T-helper 2 cell treated with Interferon-gamma antibody and Interleukin-4, amounts not matched to agents 5 μg/mL and 100 μg/mL, for 36 hours (primary cell): ENCODE results near the gene GPR3.

Source experiments
- DNase-seq: peaks from one replicate; pipeline ENCODE4 v3.0.0; 2021; ENCODE audit warnings: low spot score
- H3K27ac Mint-ChIP-seq: one replicate; pipeline ENCODE4 v1.8.0; 2021; ENCODE audit warnings: mild to moderate bottlenecking, mixed read lengths
- H3K27me3 Mint-ChIP-seq: one replicate; pipeline ENCODE4 v1.8.0; 2021; ENCODE audit warnings: low read depth, mixed read lengths
- H3K36me3 Mint-ChIP-seq: one replicate; pipeline ENCODE4 v1.8.0; 2021; ENCODE audit warnings: low read depth, mixed read lengths
- H3K4me1 Mint-ChIP-seq: one replicate; pipeline ENCODE4 v1.8.0; 2021; ENCODE audit warnings: low read depth, mixed read lengths
- H3K4me3 Mint-ChIP-seq: one replicate; pipeline ENCODE4 v1.8.0; 2022; ENCODE audit warnings: mild to moderate bottlenecking, moderate library complexity, mixed read lengths
- H3K9me3 Mint-ChIP-seq: one replicate; pipeline ENCODE4 v1.8.0; 2021; ENCODE audit warnings: mixed read lengths

Gene GPR3

GRCh38 chr1:27365372-27366112 lies 26.9 kb upstream of the GPR3 start:
- Mint-ChIP-seq H3K4me3 (peak overlapping the region; percentile 94), H3K27ac (peak overlapping the region; percentile 90), H3K36me3 (no peaks in the 10 kb centered on the region), H3K4me1 (peaks cover 28% of the 10 kb centered on the region), H3K9me3 (no peaks in the 10 kb centered on the region), H3K27me3 (no peaks in the 10 kb centered on the region)
- peak; percentile 63 for DNase-seq

GRCh38 chr1:27366113-27366410 lies 26.4 kb upstream of the GPR3 start:
- Mint-ChIP-seq H3K9me3 (no peaks in the 10 kb centered on the region), H3K36me3 (no peaks in the 10 kb centered on the region), H3K27ac (peak overlapping the region; percentile 90), H3K4me3 (peak overlapping the region; percentile 94), H3K27me3 (no peaks in the 10 kb centered on the region), H3K4me1 (peaks cover 28% of the 10 kb centered on the region)
- DNase-seq = peak; percentile 85

- DNase-seq = peak; percentile 57
- H3K4me3 Mint-ChIP-seq = peak within 1 kb of the TSS; percentile 94
- H3K27ac Mint-ChIP-seq = peak within 1 kb of the TSS; percentile 90
- H3K9me3 Mint-ChIP-seq = no peaks in the 10 kb centered on the region
- H3K4me1 Mint-ChIP-seq = peaks cover 28% of the 10 kb centered on the region
- H3K27me3 Mint-ChIP-seq = no peaks in the 10 kb centered on the region
- H3K36me3 Mint-ChIP-seq = no peaks in the 10 kb centered on the region
Observed at GRCh38 chr1:27366411-27367159, 25.8 kb upstream of the GPR3 start, which contains the start of gene MAP3K6. Gene MAP3K6, minus strand, starts transcription at chr1:27366961. Its CDS starts 364 bp downstream, at chr1:27366597.

DNA sequence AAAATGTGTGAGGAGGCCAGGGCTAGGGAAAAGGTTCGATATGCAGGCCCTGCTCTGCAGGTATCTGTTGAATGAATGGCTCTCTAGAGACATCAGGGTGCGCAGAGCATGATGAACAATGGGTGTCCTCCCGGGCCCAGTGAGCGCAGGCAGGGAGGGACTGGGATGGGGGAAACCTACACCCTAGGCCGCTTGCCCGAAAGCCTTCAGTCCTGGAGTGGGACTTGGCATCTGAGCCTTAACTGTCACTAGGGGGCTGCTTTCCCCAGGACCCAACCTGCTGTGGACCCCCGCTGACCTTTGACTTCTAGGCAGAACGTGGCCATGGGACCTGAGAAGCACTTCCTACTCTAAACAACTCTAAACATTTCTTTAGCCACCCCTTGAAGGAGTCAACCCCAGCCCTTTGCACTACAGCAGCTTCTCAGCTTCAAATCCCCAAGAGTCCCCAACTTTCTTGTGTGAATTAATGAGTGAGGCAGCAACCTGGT lies 25.2 kb upstream of the GPR3 start:
- Mint-ChIP-seq H3K27me3 (no peaks in the 10 kb centered on the region), H3K4me1 (peaks cover 28% of the 10 kb centered on the region), H3K9me3 (no peaks in the 10 kb centered on the region), H3K36me3 (no peaks in the 10 kb centered on the region), H3K4me3 (peak overlapping the region; percentile 80), H3K27ac (peak overlapping the region; percentile 78)
- DNase-seq = no peak

- H3K36me3 Mint-ChIP-seq = no peaks in the 10 kb centered on the region
- H3K4me3 Mint-ChIP-seq = no peak overlapping the region
- peaks cover 28% of the 10 kb centered on the region for H3K4me1 Mint-ChIP-seq
- H3K27me3 Mint-ChIP-seq = no peaks in the 10 kb centered on the region
- H3K9me3 Mint-ChIP-seq = no peaks in the 10 kb centered on the region
- no peak for DNase-seq
- H3K27ac Mint-ChIP-seq = no peak overlapping the region
Observed at GRCh38 chr1:27368869-27369582, 23.4 kb upstream of the GPR3 start.

DNA sequence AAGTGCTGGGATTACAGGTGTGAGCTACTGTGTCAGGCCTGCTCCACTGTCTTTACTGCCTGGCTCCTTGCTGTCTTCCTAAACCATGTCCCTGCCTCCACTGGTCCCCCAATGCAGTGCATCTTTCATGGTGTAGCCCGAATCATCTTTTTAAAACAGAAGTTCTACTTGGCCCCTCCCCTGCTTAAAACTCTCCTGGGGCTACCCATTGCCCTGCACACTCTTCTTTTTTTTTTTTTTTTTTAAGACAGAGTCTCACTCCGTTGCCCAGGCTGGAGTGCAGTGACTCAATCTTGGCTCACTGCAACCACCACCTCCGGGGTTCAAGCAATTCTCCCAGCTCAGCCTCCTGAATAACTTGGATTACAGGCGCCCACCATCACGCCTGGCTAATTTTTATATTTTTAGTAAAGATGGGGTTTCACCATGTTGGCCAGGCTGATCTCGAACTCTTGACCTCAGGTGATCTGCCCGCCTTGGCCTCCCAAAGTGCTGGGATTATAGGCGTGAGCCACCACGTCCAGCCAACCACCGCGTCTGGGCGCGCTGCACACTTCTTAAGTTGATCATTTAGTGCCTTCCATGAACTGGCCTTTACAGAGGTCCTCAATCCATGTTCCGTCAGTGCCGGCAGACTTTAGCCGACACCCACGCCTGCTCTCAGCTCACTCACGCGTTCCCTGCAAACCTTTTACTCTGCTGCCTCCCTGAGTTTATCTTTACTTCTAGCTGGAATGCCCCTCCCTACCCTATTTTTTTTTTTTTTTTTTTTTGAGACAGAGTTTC lies 20.2 kb upstream of the GPR3 start:
- no peaks in the 10 kb centered on the region for H3K36me3 Mint-ChIP-seq
- DNase-seq = no peak
- no peak overlapping the region for H3K4me3 Mint-ChIP-seq
- no peaks in the 10 kb centered on the region for H3K9me3 Mint-ChIP-seq
- H3K27ac Mint-ChIP-seq = no peak overlapping the region
- peaks cover 13% of the 10 kb centered on the region for H3K4me1 Mint-ChIP-seq
- H3K27me3 Mint-ChIP-seq = no peaks in the 10 kb centered on the region

DNA sequence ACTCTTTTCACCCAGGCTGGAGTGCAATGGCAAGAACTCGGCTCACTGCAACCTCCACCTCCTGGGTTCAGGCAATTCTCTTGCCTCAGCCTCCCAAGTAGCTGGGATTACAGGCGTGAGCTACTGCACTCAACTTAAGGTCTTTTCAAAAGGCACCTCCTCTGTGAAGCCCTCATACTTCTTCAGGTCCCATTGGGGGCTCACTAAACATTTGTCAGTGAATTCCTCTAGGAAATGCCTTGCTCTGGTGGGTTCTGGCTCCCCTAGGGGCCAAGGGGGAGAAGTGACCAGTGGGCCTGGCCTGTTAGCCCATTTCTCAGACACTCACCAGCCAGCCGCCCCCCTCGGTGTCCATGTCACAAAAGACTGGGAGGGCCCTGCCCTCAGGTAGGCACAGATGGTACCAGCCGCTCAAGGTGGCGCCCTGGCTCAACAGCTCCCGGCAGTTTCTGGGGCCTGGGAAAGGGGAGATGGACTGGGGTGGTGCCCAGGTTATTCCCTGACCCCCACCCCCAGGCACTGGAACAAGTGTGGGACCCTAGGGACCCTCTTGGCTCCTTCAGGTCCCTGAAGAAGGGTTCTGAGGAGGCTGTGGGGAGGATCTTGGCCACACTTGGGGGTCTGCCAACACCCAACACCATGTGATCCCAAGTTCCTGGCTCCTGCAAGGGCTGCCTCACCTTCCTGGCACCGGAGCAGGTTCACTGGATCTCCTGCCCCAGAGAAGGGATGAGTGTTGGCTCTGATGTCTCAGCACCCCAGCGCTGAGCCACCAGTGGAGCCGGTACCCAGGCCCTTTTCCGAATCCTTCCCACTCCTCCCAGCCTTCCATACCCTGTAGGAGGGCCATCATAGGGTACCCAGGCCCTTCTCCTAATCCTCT lies 19.4 kb upstream of the GPR3 start:
- H3K27ac Mint-ChIP-seq = no peak overlapping the region

GRCh38 chr1:27374362-27375086 lies 17.9 kb upstream of the GPR3 start, which contains the start of gene FCN3:
Gene FCN3, minus strand, starts transcription at chr1:27374824. Its CDS starts 6 bp downstream, at chr1:27374818.
- Mint-ChIP-seq H3K4me1 (peaks cover 4% of the 10 kb centered on the region), H3K36me3 (no peaks in the 10 kb centered on the region), H3K27ac (no peak within 1 kb of the TSS), H3K4me3 (no peak within 1 kb of the TSS), H3K27me3 (no peaks in the 10 kb centered on the region), H3K9me3 (no peaks in the 10 kb centered on the region)
- no peak for DNase-seq

More for the DNA sequence above, 19.4 kb upstream of the GPR3 start:
- H3K4me3 Mint-ChIP-seq = no peak overlapping the region
- no peak for DNase-seq
- H3K4me1 Mint-ChIP-seq = peaks cover 8% of the 10 kb centered on the region
- no peaks in the 10 kb centered on the region for H3K27me3 Mint-ChIP-seq
- no peaks in the 10 kb centered on the region for H3K36me3 Mint-ChIP-seq
- no peaks in the 10 kb centered on the region for H3K9me3 Mint-ChIP-seq

- Mint-ChIP-seq H3K9me3 (no peaks in the 10 kb centered on the region), H3K4me3 (no peak overlapping the region), H3K36me3 (no peaks in the 10 kb centered on the region), H3K4me1 (no peaks in the 10 kb centered on the region), H3K27me3 (peaks cover 8% of the 10 kb centered on the region), H3K27ac (no peak overlapping the region)
- DNase-seq = no peak
Observed at GRCh38 chr1:27377760-27378495, 14.5 kb upstream of the GPR3 start.

GRCh38 chr1:27379564-27380122 lies 12.8 kb upstream of the GPR3 start:
- Mint-ChIP-seq H3K9me3 (no peaks in the 10 kb centered on the region), H3K4me1 (no peaks in the 10 kb centered on the region), H3K4me3 (no peak overlapping the region), H3K36me3 (no peaks in the 10 kb centered on the region), H3K27ac (no peak overlapping the region), H3K27me3 (peaks cover 8% of the 10 kb centered on the region)
- no peak for DNase-seq

GRCh38 chr1:27380224-27380623 lies 12.2 kb upstream of the GPR3 start:
- DNase-seq = no peak
- Mint-ChIP-seq H3K4me1 (no peaks in the 10 kb centered on the region), H3K36me3 (no peaks in the 10 kb centered on the region), H3K4me3 (no peak overlapping the region), H3K9me3 (no peaks in the 10 kb centered on the region), H3K27me3 (peaks cover 8% of the 10 kb centered on the region), H3K27ac (no peak overlapping the region)
